Chondrocyte (in vitro differentiated cells): ENCODE measurements around the gene KLHL25. TPM values are rescaled to one million over a fixed set of nuclear protein-coding genes. Genes with fewer than 3 reads are reported as not detected.
"Not testable (repeated sequence)": the region's sequence is repeated elsewhere in the genome, so short reads cannot be mapped to it uniquely, and the experiment has no call there.

Source experiments
- DNase-seq: peaks from one replicate; pipeline ENCODE4 v3.0.0; 2021; ENCODE audit warnings: mixed read lengths, low spot score
- H3K27ac Mint-ChIP-seq: one replicate; pipeline ENCODE4 v1.8.0; 2021; ENCODE audit warnings: mild to moderate bottlenecking, moderate library complexity, mixed read lengths; ENCODE audit not compliant: unreplicated experiment
- H3K27me3 Mint-ChIP-seq: 2 replicates; pipeline ENCODE4 v1.8.0; 2021; ENCODE audit warnings: low read depth, mixed read lengths
- H3K36me3 Mint-ChIP-seq: 2 replicates; pipeline ENCODE4 v1.8.0; 2021; ENCODE audit warnings: low read depth, mixed read lengths
- H3K4me1 Mint-ChIP-seq: 2 replicates; pipeline ENCODE4 v1.8.0; 2021; ENCODE audit warnings: low read depth, mild to moderate bottlenecking, mixed read lengths
- H3K4me3 Mint-ChIP-seq: one replicate; pipeline ENCODE4 v1.8.0; 2021; ENCODE audit warnings: mild to moderate bottlenecking, moderate library complexity, mixed read lengths; ENCODE audit not compliant: unreplicated experiment
- H3K9me3 Mint-ChIP-seq: 2 replicates; pipeline ENCODE4 v1.8.0; 2021; ENCODE audit warnings: low read depth, mixed read lengths
- total RNA-seq: library from RNA; stranded (reverse); gene quantifications from 3 replicates; pipeline ENCODE4 v1.2.1, GENCODE V29; 2021
- TF ChIP-seq, protein P1 (sequence below): fragments of 200-600 bp; sonication (generic); IDR thresholded peaks from 2 replicates; pipeline ENCODE4 v1.5.0; 2021; ENCODE audit warnings: antibody characterized with exemption, mild to moderate bottlenecking, moderate library complexity

The KLHL25 gene
- total RNA-seq, 1 donor from 2014 or later = 3.4 TPM

DNA sequence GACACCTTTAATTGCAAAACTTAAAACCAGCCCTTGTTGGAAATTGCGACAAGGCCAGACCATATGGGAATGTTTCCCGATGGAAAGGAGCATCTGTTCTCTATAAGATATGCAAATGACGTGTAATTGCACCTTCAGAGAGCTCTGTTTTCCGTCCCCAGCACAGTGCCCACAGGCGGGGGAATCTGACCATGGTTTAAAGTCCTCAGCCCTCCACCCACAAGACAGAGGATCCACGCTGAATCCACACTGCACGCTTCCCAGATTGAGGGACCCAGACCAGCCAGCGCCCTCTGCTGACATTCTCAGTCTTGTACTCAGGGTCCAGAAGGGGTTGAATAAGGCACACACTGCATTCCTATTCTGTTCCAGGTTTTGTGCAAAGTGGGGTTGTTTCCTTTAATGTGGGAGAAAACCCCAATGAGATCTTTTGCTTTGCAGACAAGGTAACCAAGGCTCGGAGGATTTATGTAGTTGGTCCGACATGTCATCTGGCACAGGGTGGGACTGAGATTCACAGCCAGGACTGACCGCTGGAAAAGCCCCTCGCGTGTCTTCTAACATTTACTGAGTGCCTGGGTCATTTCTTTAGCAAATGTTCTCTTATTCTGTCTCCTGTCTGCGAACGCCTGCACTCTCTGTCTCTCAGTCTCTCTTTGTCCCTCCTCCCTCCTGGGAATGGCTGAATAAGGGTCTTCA lies 36.8 kb upstream of the KLHL25 start:
- TF ChIP-seq, protein P1, sequence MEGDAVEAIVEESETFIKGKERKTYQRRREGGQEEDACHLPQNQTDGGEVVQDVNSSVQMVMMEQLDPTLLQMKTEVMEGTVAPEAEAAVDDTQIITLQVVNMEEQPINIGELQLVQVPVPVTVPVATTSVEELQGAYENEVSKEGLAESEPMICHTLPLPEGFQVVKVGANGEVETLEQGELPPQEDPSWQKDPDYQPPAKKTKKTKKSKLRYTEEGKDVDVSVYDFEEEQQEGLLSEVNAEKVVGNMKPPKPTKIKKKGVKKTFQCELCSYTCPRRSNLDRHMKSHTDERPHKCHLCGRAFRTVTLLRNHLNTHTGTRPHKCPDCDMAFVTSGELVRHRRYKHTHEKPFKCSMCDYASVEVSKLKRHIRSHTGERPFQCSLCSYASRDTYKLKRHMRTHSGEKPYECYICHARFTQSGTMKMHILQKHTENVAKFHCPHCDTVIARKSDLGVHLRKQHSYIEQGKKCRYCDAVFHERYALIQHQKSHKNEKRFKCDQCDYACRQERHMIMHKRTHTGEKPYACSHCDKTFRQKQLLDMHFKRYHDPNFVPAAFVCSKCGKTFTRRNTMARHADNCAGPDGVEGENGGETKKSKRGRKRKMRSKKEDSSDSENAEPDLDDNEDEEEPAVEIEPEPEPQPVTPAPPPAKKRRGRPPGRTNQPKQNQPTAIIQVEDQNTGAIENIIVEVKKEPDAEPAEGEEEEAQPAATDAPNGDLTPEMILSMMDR = peak; percentile 85
- no peaks in the 10 kb centered on the region for H3K9me3 Mint-ChIP-seq
- no peak for DNase-seq
- peaks cover 4% of the 10 kb centered on the region for H3K27me3 Mint-ChIP-seq
- H3K4me3 Mint-ChIP-seq = no peak overlapping the region
- H3K27ac Mint-ChIP-seq = no peak overlapping the region
- no peaks in the 10 kb centered on the region for H3K36me3 Mint-ChIP-seq
- no peaks in the 10 kb centered on the region for H3K4me1 Mint-ChIP-seq

DNA sequence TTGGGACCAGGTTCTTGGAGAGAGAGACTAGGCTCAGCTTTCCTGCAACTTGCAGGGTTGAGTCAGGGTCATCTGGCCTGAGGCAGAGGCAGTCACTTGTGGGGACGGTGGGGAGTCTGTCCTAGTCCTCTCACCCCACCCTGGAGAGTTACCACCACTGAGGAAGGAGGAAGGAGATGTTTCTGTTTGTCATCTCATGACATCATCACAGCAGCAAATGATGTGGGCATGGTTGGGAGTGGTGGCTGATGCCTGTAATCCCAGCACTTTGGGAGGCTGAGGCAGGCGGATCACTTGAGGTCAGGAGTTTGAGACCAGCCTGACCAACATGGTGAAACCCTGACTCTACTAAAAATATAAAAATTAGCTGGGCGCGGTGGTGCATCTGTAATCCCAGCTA lies 35.0 kb upstream of the KLHL25 start:
- not testable (repeated sequence) for H3K4me3 Mint-ChIP-seq, DNase-seq, H3K27ac Mint-ChIP-seq, H3K4me1 Mint-ChIP-seq, H3K36me3 Mint-ChIP-seq, H3K27me3 Mint-ChIP-seq, H3K9me3 Mint-ChIP-seq

DNA sequence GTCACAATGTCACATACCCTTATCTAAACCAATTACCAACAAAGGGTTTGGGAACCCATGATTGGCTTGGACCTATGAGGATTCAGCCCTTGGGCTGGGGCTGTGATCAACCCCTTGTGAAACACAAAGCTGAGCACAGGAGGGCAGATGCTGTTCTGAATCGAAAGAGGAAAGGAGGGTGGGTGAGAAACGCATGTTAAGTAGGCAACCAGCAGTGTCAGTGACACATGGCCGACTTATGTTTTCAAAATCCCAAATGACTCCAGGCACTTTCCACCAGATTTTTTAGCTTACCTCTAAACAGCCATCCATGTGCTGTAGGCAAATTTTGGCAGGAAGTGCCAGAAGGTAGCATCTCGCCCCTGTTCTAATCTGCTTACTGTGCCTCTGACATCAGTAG lies 34.1 kb upstream of the KLHL25 start:
- Mint-ChIP-seq H3K9me3 (no peaks in the 10 kb centered on the region), H3K27ac (no peak overlapping the region), H3K4me3 (no peak overlapping the region), H3K27me3 (peaks cover 4% of the 10 kb centered on the region), H3K36me3 (no peaks in the 10 kb centered on the region), H3K4me1 (no peaks in the 10 kb centered on the region)
- TF ChIP-seq, protein P1 = no peak
- DNase-seq = no peak

DNA sequence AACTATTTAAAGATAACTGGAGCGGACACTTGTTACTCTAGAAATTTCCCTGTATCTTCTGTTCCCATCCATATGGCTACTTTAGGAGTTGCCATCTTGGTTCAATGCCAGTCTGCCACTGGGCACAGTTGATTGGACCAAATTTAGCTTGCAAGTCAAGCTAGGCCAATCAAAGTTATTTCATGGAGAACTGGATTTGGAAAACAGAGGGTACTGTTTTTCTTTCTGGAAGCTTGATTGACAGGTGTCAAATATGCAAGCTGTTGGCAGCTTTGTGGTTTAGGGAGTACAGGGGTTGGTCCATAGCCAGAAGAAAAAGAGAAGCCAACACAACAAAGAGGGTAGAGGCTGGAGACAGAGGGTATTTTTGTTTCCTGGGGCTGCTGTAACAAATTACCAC lies 33.4 kb upstream of the KLHL25 start:
- Mint-ChIP-seq H3K9me3 (no peaks in the 10 kb centered on the region), H3K27ac (no peak overlapping the region), H3K27me3 (peaks cover 4% of the 10 kb centered on the region), H3K36me3 (no peaks in the 10 kb centered on the region), H3K4me3 (no peak overlapping the region), H3K4me1 (no peaks in the 10 kb centered on the region)
- DNase-seq = no peak
- TF ChIP-seq, protein P1 = no peak

DNA sequence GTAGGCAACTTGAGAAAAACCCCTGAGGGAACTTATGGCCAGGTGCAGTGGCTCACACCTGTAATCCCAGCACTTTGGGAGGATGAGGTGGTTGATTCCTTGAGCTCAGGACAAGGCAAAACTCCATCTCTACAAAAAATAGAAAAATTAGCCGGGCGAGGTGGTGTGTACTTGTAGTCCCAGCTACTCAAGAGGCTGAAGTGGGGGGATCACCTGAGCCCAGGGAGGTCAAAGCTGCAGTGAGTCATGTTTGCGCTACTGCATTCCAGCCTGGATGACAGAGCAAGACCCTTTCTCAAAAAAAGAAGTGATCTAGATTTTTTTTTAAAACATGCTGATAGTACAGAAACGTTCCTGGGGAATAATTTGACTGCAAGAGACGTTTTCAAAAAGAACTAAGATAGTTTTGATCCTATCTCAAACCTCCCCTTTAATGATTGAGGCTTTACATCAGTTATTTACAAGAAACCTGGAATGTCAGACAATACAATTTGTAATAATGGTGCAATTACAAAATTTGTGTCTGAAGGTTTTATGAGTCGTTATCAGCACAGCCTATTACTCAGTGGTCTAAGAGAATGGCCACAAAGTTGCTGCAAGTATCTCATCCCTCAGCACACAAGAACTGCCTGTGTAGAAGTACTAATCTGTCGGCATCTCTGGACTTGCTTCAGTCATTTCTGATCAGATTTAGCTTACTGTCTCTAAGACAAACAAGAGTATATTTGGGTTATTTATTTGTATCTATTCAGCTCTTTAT lies 32.2 kb upstream of the KLHL25 start:
- no peak overlapping the region for H3K27ac Mint-ChIP-seq
- TF ChIP-seq, protein P1 = no peak
- DNase-seq = no peak
- no peaks in the 10 kb centered on the region for H3K9me3 Mint-ChIP-seq
- peaks cover 4% of the 10 kb centered on the region for H3K27me3 Mint-ChIP-seq
- H3K4me3 Mint-ChIP-seq = no peak overlapping the region
- no peaks in the 10 kb centered on the region for H3K36me3 Mint-ChIP-seq
- no peaks in the 10 kb centered on the region for H3K4me1 Mint-ChIP-seq
